Adrenal gland (tissue), 5 donors: ENCODE measurements around the gene GRM3.

Source experiments
- POLR2A ChIP-seq, 2 donors: fragments of 450-650 bp; IDR thresholded peaks; one replicate each; pipeline ENCODE4 v1.6.1; 2017; ENCODE audit warnings: antibody characterized with exemption in 2 of 2, mild to moderate bottlenecking in 2 of 2, moderate library complexity in 1 of 2
- TF ChIP-seq, protein P1 (sequence below), 6 experiments: fragments of 450-650 bp in 4 of 6; fragments of 200-600 bp in 2 of 6; sonication (generic) in 1 of 6; IDR thresholded peaks; 1 replicate in 5 of 6; 2 replicates in 1 of 6; pipeline versions ENCODE4 v1.5.1 to v1.8.0; 2016 to 2021; ENCODE audit warnings: antibody characterized with exemption in 6 of 6, mild to moderate bottlenecking in 2 of 6, moderate library complexity in 1 of 6
- donor health status: DM: no; HTN: no; CAD: no.

DNA sequence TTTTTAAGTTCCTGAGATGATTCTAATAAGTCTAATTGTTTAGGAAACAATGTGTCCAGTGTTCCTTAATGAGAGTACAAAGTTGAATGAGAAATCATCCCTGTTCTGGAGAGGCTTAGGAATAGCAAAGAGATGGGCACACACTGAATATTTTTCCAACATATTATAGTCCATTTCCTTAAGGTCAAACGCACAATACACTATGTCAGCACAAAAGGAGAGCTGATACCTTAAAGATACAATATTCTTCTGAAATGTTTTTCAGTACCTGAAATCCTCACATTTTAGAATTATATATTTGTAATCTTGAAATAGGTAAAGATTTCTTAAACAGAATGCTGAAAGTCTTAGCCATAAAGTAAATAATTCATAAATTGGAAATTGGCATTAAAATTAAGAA lies 183.2 kb downstream of the GRM3 start:
- TF ChIP-seq, protein P1, sequence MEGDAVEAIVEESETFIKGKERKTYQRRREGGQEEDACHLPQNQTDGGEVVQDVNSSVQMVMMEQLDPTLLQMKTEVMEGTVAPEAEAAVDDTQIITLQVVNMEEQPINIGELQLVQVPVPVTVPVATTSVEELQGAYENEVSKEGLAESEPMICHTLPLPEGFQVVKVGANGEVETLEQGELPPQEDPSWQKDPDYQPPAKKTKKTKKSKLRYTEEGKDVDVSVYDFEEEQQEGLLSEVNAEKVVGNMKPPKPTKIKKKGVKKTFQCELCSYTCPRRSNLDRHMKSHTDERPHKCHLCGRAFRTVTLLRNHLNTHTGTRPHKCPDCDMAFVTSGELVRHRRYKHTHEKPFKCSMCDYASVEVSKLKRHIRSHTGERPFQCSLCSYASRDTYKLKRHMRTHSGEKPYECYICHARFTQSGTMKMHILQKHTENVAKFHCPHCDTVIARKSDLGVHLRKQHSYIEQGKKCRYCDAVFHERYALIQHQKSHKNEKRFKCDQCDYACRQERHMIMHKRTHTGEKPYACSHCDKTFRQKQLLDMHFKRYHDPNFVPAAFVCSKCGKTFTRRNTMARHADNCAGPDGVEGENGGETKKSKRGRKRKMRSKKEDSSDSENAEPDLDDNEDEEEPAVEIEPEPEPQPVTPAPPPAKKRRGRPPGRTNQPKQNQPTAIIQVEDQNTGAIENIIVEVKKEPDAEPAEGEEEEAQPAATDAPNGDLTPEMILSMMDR (IDR thresholded peaks at IDR 0.05): no peak
- no peak for TF ChIP-seq POLR2A (IDR thresholded peaks at IDR 0.05)
